K562 (cell line): ENCODE data around the gene KIAA0513.

Experiments used
- BRF2 ChIP-seq: IDR thresholded peaks from 3 replicates; pipeline ENCODE4 v1.6.1; 2011; ENCODE audit warnings: borderline replicate concordance, mild to moderate bottlenecking; ENCODE audit not compliant: insufficient read length, insufficient read depth
- CCAR2 ChIP-seq: fragments of 200-400 bp; formaldehyde crosslinking; IDR thresholded peaks from 2 replicates; pipeline ENCODE4 v1.6.1; 2017; ENCODE audit warnings: mild to moderate bottlenecking, low read depth, low read length
- CHD1 ChIP-seq: fragments of 200-600 bp; sonication (generic); IDR thresholded peaks from one replicate; pipeline ENCODE4 v1.6.1; 2012; ENCODE audit warnings: mild to moderate bottlenecking, moderate library complexity, low read length, inconsistent platforms
- ETS1 ChIP-seq: conservative IDR thresholded peaks from 2 replicates; pipeline ENCODE4 v1.6.1; 2011; ENCODE audit warnings: low read depth, mild to moderate bottlenecking, low read length; ENCODE audit not compliant: control insufficient read depth
- GATA2 ChIP-seq: sonication (generic); formaldehyde crosslinking; IDR thresholded peaks from 2 replicates; pipeline ENCODE4 v1.4.0; 2020; ENCODE audit warnings: mild to moderate bottlenecking, missing genetic modification reagents
- MAFK ChIP-seq: IDR thresholded peaks from 2 replicates; pipeline ENCODE4 v1.6.1; 2011; ENCODE audit warnings: low read length, improper control_type of control experiment
- MEF2A ChIP-seq: IDR thresholded peaks from 2 replicates; pipeline ENCODE4 v1.6.1; 2011; ENCODE audit warnings: low read depth, mild to moderate bottlenecking, low read length, moderate library complexity; ENCODE audit not compliant: control insufficient read depth
- SMAD3 ChIP-seq: fragments of 450-650 bp; formaldehyde crosslinking; conservative IDR thresholded peaks from 2 replicates; pipeline ENCODE4 v1.4.0; 2020; ENCODE audit warnings: mild to moderate bottlenecking
- TCF7 ChIP-seq: sonication (generic); IDR thresholded peaks from 2 replicates; pipeline ENCODE4 v1.6.1; 2016; ENCODE audit warnings: antibody characterized with exemption, borderline replicate concordance
- TF ChIP-seq, protein P1 (sequence below): IDR thresholded peaks from 2 replicates; pipeline ENCODE4 v1.6.1; 2011; ENCODE audit warnings: borderline replicate concordance, low read depth, mild to moderate bottlenecking, moderate library complexity, low read length; ENCODE audit not compliant: insufficient read depth, poor library complexity, severe bottlenecking
- TF ChIP-seq, protein P2 (sequence below), 3 experiments: IDR thresholded peaks in 2 of 3; conservative IDR thresholded peaks in 1 of 3; 2 replicates each; pipeline ENCODE4 v1.5.1; 2011 to 2012; ENCODE audit warnings: low read length in 3 of 3, mild to moderate bottlenecking in 3 of 3, control low read depth in 2 of 3, improper control_type of control experiment in 1 of 3, inconsistent platforms in 1 of 3, low read depth in 1 of 3, mixed read lengths in 1 of 3, moderate library complexity in 1 of 3; ENCODE audit not compliant: insufficient read depth in 2 of 3
- TF ChIP-seq, protein P3 (sequence below): fragments of 250-450 bp; sonication (Bioruptor Pico); IDR thresholded peaks from 2 replicates; pipeline ENCODE4 v1.8.0; 2022; ENCODE audit warnings: moderate library complexity, mild to moderate bottlenecking, inconsistent platforms
- TF ChIP-seq, protein P4 (sequence below), 2 experiments: fragments of 450-650 bp; formaldehyde crosslinking in 1 of 2; IDR thresholded peaks; 2 replicates each; pipeline versions ENCODE4 v1.4.0 to v1.6.1; 2014 to 2020; ENCODE audit warnings: mild to moderate bottlenecking in 2 of 2, borderline replicate concordance in 1 of 2, low read depth in 1 of 2

GRCh38 chr16:85090873-85091521 is 63.4 kb downstream of the KIAA0513 start:
- TF ChIP-seq MAFK: no peak
- TF ChIP-seq, protein P1, sequence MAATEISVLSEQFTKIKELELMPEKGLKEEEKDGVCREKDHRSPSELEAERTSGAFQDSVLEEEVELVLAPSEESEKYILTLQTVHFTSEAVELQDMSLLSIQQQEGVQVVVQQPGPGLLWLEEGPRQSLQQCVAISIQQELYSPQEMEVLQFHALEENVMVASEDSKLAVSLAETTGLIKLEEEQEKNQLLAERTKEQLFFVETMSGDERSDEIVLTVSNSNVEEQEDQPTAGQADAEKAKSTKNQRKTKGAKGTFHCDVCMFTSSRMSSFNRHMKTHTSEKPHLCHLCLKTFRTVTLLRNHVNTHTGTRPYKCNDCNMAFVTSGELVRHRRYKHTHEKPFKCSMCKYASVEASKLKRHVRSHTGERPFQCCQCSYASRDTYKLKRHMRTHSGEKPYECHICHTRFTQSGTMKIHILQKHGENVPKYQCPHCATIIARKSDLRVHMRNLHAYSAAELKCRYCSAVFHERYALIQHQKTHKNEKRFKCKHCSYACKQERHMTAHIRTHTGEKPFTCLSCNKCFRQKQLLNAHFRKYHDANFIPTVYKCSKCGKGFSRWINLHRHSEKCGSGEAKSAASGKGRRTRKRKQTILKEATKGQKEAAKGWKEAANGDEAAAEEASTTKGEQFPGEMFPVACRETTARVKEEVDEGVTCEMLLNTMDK: no peak
- no peak for TF ChIP-seq BRF2
- TF ChIP-seq, protein P2, sequence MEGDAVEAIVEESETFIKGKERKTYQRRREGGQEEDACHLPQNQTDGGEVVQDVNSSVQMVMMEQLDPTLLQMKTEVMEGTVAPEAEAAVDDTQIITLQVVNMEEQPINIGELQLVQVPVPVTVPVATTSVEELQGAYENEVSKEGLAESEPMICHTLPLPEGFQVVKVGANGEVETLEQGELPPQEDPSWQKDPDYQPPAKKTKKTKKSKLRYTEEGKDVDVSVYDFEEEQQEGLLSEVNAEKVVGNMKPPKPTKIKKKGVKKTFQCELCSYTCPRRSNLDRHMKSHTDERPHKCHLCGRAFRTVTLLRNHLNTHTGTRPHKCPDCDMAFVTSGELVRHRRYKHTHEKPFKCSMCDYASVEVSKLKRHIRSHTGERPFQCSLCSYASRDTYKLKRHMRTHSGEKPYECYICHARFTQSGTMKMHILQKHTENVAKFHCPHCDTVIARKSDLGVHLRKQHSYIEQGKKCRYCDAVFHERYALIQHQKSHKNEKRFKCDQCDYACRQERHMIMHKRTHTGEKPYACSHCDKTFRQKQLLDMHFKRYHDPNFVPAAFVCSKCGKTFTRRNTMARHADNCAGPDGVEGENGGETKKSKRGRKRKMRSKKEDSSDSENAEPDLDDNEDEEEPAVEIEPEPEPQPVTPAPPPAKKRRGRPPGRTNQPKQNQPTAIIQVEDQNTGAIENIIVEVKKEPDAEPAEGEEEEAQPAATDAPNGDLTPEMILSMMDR (IDR thresholded peaks at IDR 0.05 in 2 of 3, conservative IDR thresholded peaks at IDR 0.05 in 1 of 3; ENCODE audit: insufficient read depth in 2 of 3, low read depth in 1 of 3, low read length in 3 of 3): no peak
- TF ChIP-seq MEF2A: no peak
- TF ChIP-seq ETS1: no peak
- TF ChIP-seq, protein P3, sequence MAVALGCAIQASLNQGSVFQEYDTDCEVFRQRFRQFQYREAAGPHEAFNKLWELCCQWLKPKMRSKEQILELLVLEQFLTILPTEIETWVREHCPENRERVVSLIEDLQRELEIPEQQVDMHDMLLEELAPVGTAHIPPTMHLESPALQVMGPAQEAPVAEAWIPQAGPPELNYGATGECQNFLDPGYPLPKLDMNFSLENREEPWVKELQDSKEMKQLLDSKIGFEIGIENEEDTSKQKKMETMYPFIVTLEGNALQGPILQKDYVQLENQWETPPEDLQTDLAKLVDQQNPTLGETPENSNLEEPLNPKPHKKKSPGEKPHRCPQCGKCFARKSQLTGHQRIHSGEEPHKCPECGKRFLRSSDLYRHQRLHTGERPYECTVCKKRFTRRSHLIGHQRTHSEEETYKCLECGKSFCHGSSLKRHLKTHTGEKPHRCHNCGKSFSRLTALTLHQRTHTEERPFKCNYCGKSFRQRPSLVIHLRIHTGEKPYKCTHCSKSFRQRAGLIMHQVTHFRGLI: no peak
- no peak for TF ChIP-seq TCF7
- TF ChIP-seq, protein P4, sequence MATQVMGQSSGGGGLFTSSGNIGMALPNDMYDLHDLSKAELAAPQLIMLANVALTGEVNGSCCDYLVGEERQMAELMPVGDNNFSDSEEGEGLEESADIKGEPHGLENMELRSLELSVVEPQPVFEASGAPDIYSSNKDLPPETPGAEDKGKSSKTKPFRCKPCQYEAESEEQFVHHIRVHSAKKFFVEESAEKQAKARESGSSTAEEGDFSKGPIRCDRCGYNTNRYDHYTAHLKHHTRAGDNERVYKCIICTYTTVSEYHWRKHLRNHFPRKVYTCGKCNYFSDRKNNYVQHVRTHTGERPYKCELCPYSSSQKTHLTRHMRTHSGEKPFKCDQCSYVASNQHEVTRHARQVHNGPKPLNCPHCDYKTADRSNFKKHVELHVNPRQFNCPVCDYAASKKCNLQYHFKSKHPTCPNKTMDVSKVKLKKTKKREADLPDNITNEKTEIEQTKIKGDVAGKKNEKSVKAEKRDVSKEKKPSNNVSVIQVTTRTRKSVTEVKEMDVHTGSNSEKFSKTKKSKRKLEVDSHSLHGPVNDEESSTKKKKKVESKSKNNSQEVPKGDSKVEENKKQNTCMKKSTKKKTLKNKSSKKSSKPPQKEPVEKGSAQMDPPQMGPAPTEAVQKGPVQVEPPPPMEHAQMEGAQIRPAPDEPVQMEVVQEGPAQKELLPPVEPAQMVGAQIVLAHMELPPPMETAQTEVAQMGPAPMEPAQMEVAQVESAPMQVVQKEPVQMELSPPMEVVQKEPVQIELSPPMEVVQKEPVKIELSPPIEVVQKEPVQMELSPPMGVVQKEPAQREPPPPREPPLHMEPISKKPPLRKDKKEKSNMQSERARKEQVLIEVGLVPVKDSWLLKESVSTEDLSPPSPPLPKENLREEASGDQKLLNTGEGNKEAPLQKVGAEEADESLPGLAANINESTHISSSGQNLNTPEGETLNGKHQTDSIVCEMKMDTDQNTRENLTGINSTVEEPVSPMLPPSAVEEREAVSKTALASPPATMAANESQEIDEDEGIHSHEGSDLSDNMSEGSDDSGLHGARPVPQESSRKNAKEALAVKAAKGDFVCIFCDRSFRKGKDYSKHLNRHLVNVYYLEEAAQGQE (IDR thresholded peaks at IDR 0.05; ENCODE audit: borderline replicate concordance): no peak
- TF ChIP-seq, protein P4 (CRISPR knock-in tag; IDR thresholded peaks at IDR 0.05; ENCODE audit: low read depth): no peak
- no peak for TF ChIP-seq CCAR2
- TF ChIP-seq GATA2 (CRISPR knock-in tag): no peak
- no peak for TF ChIP-seq CHD1
- no peak for TF ChIP-seq SMAD3
